Osteocyte (in vitro differentiated cells): ENCODE data around the gene PGS1. TPM values are rescaled to one million over a fixed set of nuclear protein-coding genes. Genes with fewer than 3 reads are reported as not detected.

Experiments used
- DNase-seq: peaks from one replicate; pipeline ENCODE4 v3.0.0; 2021; ENCODE audit warnings: mixed read lengths; ENCODE audit not compliant: unreplicated experiment; ENCODE audit errors: extremely low spot score
- H3K27ac Mint-ChIP-seq: one replicate; pipeline ENCODE4 v1.8.0; 2021; ENCODE audit warnings: mild to moderate bottlenecking, mixed read lengths; ENCODE audit not compliant: unreplicated experiment
- H3K27me3 Mint-ChIP-seq: one replicate; pipeline ENCODE4 v1.8.0; 2021; ENCODE audit warnings: mixed read lengths; ENCODE audit not compliant: unreplicated experiment
- H3K36me3 Mint-ChIP-seq: one replicate; pipeline ENCODE4 v1.8.0; 2021; ENCODE audit warnings: mixed read lengths; ENCODE audit not compliant: unreplicated experiment
- H3K4me1 Mint-ChIP-seq: one replicate; pipeline ENCODE4 v1.8.0; 2021; ENCODE audit warnings: mixed read lengths; ENCODE audit not compliant: unreplicated experiment
- H3K4me3 Mint-ChIP-seq: one replicate; pipeline ENCODE4 v1.8.0; 2021; ENCODE audit warnings: mild to moderate bottlenecking, moderate library complexity, mixed read lengths; ENCODE audit not compliant: unreplicated experiment
- H3K9me3 Mint-ChIP-seq: one replicate; pipeline ENCODE4 v1.8.0; 2021; ENCODE audit warnings: mixed read lengths; ENCODE audit not compliant: unreplicated experiment
- total RNA-seq: library from RNA; stranded (reverse); gene quantifications from 2 replicates; pipeline ENCODE4 v1.2.1, GENCODE V29; 2021
- TF ChIP-seq, protein P1 (sequence below): fragments of 200-600 bp; sonication (generic); IDR thresholded peaks from 2 replicates; pipeline ENCODE4 v1.5.0; 2021; ENCODE audit warnings: antibody characterized with exemption, mild to moderate bottlenecking, moderate library complexity

The PGS1 gene
- total RNA-seq, 1 donor from 2014 or later: 53.0 TPM

DNA sequence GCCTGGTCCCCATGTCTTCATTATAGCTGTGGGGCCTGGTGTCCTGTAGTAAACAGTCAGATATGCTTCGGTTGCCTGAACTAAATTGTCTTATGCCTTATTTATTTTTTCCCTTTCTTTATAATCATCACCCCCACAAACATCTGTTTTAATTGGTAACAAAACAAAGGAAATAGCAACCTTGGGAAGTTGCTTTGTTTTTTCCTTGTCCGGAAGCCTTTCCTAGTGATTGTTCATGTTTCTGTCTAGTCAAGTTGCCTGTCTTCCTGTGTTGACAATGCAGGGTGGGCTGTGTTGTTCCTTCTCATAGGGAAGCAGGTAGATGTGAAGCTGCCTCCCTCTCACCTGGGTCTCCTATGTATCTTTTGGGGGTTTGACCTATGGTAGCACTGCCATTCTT lies 16.7 kb downstream of the PGS1 start:
- Mint-ChIP-seq H3K9me3 (no peaks in the 10 kb centered on the region), H3K4me1 (peaks cover 53% of the 10 kb centered on the region), H3K36me3 (peaks cover 21% of the 10 kb centered on the region), H3K27me3 (no peaks in the 10 kb centered on the region), H3K4me3 (no peak overlapping the region), H3K27ac (no peak overlapping the region)
- DNase-seq: no peak
- TF ChIP-seq, protein P1, sequence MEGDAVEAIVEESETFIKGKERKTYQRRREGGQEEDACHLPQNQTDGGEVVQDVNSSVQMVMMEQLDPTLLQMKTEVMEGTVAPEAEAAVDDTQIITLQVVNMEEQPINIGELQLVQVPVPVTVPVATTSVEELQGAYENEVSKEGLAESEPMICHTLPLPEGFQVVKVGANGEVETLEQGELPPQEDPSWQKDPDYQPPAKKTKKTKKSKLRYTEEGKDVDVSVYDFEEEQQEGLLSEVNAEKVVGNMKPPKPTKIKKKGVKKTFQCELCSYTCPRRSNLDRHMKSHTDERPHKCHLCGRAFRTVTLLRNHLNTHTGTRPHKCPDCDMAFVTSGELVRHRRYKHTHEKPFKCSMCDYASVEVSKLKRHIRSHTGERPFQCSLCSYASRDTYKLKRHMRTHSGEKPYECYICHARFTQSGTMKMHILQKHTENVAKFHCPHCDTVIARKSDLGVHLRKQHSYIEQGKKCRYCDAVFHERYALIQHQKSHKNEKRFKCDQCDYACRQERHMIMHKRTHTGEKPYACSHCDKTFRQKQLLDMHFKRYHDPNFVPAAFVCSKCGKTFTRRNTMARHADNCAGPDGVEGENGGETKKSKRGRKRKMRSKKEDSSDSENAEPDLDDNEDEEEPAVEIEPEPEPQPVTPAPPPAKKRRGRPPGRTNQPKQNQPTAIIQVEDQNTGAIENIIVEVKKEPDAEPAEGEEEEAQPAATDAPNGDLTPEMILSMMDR: no peak

DNA sequence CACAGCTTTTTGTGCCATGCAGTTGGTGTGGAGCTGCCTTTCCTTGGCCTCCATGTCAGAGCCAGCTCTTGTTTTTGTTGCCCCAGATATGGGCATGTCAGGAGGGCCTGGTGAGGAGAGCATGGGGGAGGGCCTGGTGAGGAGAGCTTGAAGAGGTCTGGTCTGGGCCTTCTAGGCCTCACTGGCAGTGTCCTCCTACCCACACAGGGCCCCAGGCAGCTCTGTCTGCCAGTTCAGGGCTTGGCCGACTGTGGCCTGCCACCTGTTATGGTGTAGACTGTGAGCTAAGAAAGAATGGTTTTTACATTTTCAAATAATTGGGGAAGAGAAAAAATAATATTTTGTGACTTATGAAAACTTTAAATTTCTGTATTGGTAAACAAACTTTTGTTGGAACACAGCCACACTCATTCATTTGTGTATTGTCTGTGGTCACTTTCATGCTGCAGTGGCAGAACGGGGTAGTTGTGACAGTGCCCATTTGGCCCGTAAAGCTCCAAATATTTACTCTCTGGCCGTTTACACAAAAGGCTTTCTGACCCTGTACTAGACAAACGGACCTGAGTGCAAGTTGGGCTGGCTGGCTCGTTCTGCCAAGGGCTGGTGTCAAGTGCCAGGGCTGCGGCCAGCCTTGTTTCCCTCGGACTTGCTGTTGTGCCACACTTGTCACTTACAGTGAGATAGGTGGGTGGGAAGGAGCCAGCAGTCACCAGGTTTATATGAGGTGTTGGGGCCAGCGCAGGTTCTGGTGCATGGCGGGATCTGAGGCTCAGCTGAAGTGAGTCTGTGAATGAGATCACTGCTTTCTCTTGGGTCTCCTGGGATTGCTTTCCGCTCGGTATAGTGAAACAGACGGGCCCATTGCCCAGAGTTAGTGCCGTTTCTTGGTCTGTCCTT lies 18.2 kb downstream of the PGS1 start:
- TF ChIP-seq, protein P1: no peak
- Mint-ChIP-seq H3K4me1 (peaks cover 47% of the 10 kb centered on the region), H3K4me3 (no peak overlapping the region), H3K9me3 (no peaks in the 10 kb centered on the region), H3K27me3 (no peaks in the 10 kb centered on the region), H3K36me3 (peaks cover 30% of the 10 kb centered on the region), H3K27ac (peak overlapping the region; percentile 78)
- no peak for DNase-seq

DNA sequence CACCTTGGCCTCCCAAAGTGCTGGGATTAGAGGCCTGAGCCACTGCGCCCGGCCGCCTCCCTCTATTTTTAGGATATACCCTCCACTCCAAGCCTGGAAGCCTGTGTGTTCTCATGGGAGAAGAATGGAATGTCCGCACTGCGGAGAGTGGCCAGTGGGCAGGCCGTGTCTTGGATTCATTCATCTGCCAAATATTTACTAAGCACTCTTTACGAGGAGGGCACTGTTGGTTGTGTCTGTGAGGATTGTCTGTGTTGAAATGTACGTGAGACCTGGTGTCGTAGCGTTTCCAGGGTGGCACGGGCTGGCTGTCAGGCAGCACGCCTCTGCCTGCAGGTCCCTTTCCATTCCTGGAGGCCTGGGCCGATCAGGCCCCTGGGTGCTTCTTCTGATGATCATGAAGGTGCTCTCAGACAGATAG lies 19.2 kb downstream of the PGS1 start:
- peaks cover 32% of the 10 kb centered on the region for H3K36me3 Mint-ChIP-seq
- H3K4me3 Mint-ChIP-seq: peak overlapping the region; percentile 3
- TF ChIP-seq, protein P1: no peak
- H3K4me1 Mint-ChIP-seq: peaks cover 41% of the 10 kb centered on the region
- H3K9me3 Mint-ChIP-seq: no peaks in the 10 kb centered on the region
- DNase-seq: no peak
- peak overlapping the region; percentile 78 for H3K27ac Mint-ChIP-seq
- H3K27me3 Mint-ChIP-seq: no peaks in the 10 kb centered on the region

DNA sequence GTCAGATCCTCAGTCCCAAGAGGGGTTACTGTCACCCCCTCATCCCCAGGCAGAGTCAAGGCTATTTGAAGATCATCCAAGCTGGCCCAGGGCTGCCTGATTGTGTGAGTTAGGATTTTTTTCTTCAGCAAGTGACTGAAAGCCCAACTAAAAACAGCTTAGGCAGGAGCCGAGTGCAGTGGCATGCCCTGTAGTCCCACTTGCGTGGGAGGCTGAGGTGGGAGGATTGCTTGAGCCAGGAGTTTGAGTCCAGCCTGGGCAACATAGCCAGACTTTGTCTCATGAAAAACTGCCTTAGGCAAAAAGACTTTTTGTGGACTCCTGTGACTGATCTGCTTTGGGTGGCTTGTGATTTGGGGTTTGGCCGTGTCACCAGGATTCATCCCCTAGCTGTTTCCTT lies 19.9 kb downstream of the PGS1 start:
- H3K4me3 Mint-ChIP-seq: no peak overlapping the region
- H3K36me3 Mint-ChIP-seq: peaks cover 36% of the 10 kb centered on the region
- TF ChIP-seq, protein P1: no peak
- H3K4me1 Mint-ChIP-seq: peaks cover 41% of the 10 kb centered on the region
- H3K27me3 Mint-ChIP-seq: no peaks in the 10 kb centered on the region
- no peak for DNase-seq
- no peaks in the 10 kb centered on the region for H3K9me3 Mint-ChIP-seq
- no peak overlapping the region for H3K27ac Mint-ChIP-seq

DNA sequence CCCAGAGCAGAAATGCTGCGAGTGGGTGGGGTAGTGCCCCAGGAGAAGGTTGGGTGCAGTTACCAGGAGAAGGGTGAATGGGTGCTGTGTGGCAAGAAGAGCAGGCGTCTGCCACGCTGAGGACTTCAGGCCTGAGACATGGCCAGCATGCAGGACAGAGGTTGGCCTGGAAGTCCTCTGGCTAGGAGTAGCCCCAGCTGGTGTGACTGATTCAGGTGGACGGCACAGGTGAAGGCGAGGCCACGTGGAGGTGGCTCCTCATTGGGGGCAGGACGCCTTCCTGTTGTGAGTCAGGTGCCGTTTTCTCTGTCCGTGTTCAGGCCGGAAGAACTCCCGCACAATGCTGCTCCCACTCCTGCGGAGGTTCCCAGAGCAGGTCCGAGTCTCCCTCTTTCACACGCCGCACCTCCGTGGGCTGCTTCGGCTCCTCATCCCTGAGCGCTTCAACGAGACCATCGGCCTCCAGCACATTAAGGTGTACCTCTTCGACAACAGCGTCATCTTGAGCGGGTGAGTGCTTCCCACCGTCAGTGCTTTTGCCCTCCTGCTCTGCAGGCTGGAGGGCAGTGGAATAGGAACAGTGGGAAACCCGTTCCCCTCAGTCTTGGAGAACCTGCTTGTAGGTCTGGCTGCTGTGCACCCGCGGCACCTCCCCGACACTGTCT lies 20.7 kb downstream of the PGS1 start:
- peaks cover 40% of the 10 kb centered on the region for H3K36me3 Mint-ChIP-seq
- H3K4me3 Mint-ChIP-seq: no peak overlapping the region
- no peak for DNase-seq
- no peaks in the 10 kb centered on the region for H3K9me3 Mint-ChIP-seq
- TF ChIP-seq, protein P1: no peak
- H3K4me1 Mint-ChIP-seq: peaks cover 41% of the 10 kb centered on the region
- H3K27ac Mint-ChIP-seq: no peak overlapping the region
- no peaks in the 10 kb centered on the region for H3K27me3 Mint-ChIP-seq
